Liver (tissue), 9 donors: Measurements from ENCODE around the gene NFIX. TPM values are rescaled to one million over a fixed set of nuclear protein-coding genes. Genes with fewer than 3 reads are reported as not detected.

Experiments
- DNase-seq: peaks from one replicate; pipeline ENCODE4 v3.0.0-alpha.2; 2017; ENCODE audit warnings: low spot score
- H3K27ac ChIP-seq, 2 donors: one replicate each; pipeline ENCODE4 v1.7.0; 2013; ENCODE audit warnings: inconsistent platforms in 2 of 2, low read length in 2 of 2, control low read depth in 1 of 2, low read depth in 1 of 2, mild to moderate bottlenecking in 1 of 2
- H3K27me3 ChIP-seq, 4 donors: one replicate each; pipeline versions ENCODE4 v1.6.1 to v1.7.0; 2013; ENCODE audit warnings: low read length in 3 of 4, inconsistent platforms in 1 of 4, mild to moderate bottlenecking in 1 of 4, moderate library complexity in 1 of 4; ENCODE audit not compliant: control insufficient read depth in 4 of 4, insufficient read depth in 4 of 4
- H3K36me3 ChIP-seq, 4 donors: one replicate each; pipeline versions ENCODE4 v1.6.1 to v1.7.0; 2013; ENCODE audit warnings: low read length in 3 of 4, mild to moderate bottlenecking in 3 of 4, low read depth in 1 of 4, moderate library complexity in 1 of 4; ENCODE audit not compliant: control insufficient read depth in 4 of 4, insufficient read depth in 3 of 4
- H3K4me1 ChIP-seq, 4 donors: one replicate each; pipeline versions ENCODE4 v1.6.1 to v1.7.0; 2013; ENCODE audit warnings: low read length in 3 of 4, mild to moderate bottlenecking in 3 of 4, moderate library complexity in 1 of 4; ENCODE audit not compliant: control insufficient read depth in 4 of 4, insufficient read depth in 4 of 4
- H3K4me3 ChIP-seq, 3 donors: one replicate each; pipeline versions ENCODE4 v1.6.1 to v1.7.0; 2013; ENCODE audit warnings: low read length in 3 of 3, control low read depth in 1 of 3, low read depth in 1 of 3, mild to moderate bottlenecking in 1 of 3
- H3K9ac ChIP-seq, 2 donors: one replicate each; pipeline ENCODE4 v1.7.0; 2013; ENCODE audit warnings: low read length in 2 of 2, mild to moderate bottlenecking in 2 of 2, moderate library complexity in 2 of 2, control low read depth in 1 of 2, low read depth in 1 of 2
- H3K9me3 ChIP-seq, 4 donors: one replicate each; pipeline versions ENCODE4 v1.6.1 to v1.7.0; 2013; ENCODE audit warnings: low read length in 3 of 4; ENCODE audit not compliant: control insufficient read depth in 4 of 4
- ATF3 ChIP-seq: IDR thresholded peaks from 2 replicates; pipeline ENCODE4 v1.6.1; 2016; ENCODE audit warnings: antibody characterized with exemption
- CTCF ChIP-seq: fragments of 150-350 bp; IDR thresholded peaks from 2 replicates; pipeline ENCODE4 v1.5.1; 2017; ENCODE audit warnings: improper control_type of control experiment, low read depth, low read length; ENCODE audit not compliant: missing input control
- EGR1 ChIP-seq, 2 donors: IDR thresholded peaks; 2 replicates each; pipeline ENCODE4 v1.6.1; 2016 to 2018; ENCODE audit warnings: antibody characterized with exemption in 2 of 2, low read depth in 2 of 2
- FOXA1 ChIP-seq: IDR thresholded peaks from 2 replicates; pipeline ENCODE4 v1.6.1; 2016; ENCODE audit warnings: antibody characterized with exemption
- FOXA2 ChIP-seq: IDR thresholded peaks from 2 replicates; pipeline ENCODE4 v1.6.1; 2016; ENCODE audit warnings: antibody characterized with exemption
- GABPA ChIP-seq, 2 donors: IDR thresholded peaks in 1 of 2; conservative IDR thresholded peaks in 1 of 2; 2 replicates each; pipeline ENCODE4 v1.6.1; 2016; ENCODE audit warnings: antibody characterized with exemption in 2 of 2, mild to moderate bottlenecking in 1 of 2, moderate library complexity in 1 of 2
- HNF4A ChIP-seq, 2 donors: conservative IDR thresholded peaks; 2 replicates each; pipeline ENCODE4 v1.6.1; 2016; ENCODE audit warnings: antibody characterized with exemption in 2 of 2, mild to moderate bottlenecking in 2 of 2
- HNF4G ChIP-seq: IDR thresholded peaks from 2 replicates; pipeline ENCODE4 v1.6.1; 2016; ENCODE audit warnings: antibody characterized with exemption
- JUND ChIP-seq, 2 donors: IDR thresholded peaks; 2 replicates each; pipeline ENCODE4 v1.6.1; 2016; ENCODE audit warnings: antibody characterized with exemption in 2 of 2
- MAX ChIP-seq: IDR thresholded peaks from 2 replicates; pipeline ENCODE4 v1.6.1; 2016; ENCODE audit warnings: antibody characterized with exemption
- NR2F2 ChIP-seq: IDR thresholded peaks from 2 replicates; pipeline ENCODE4 v1.6.1; 2016; ENCODE audit warnings: antibody characterized with exemption
- RAD21 ChIP-seq, 2 donors: IDR thresholded peaks; 2 replicates each; pipeline ENCODE4 v1.6.1; 2016; ENCODE audit warnings: antibody characterized with exemption in 2 of 2, mild to moderate bottlenecking in 2 of 2
- REST ChIP-seq: IDR thresholded peaks from 2 replicates; pipeline ENCODE4 v1.6.1; 2016; ENCODE audit warnings: antibody characterized with exemption, mild to moderate bottlenecking
- RXRA ChIP-seq, 2 donors: IDR thresholded peaks; 2 replicates each; pipeline ENCODE4 v1.6.1; 2017 to 2018; ENCODE audit warnings: antibody characterized with exemption in 2 of 2, mild to moderate bottlenecking in 1 of 2
- SP1 ChIP-seq: IDR thresholded peaks from 2 replicates; pipeline ENCODE4 v1.6.1; 2018; ENCODE audit warnings: antibody characterized with exemption, mild to moderate bottlenecking
- TAF1 ChIP-seq: conservative IDR thresholded peaks from 2 replicates; pipeline ENCODE4 v1.6.1; 2016; ENCODE audit warnings: antibody characterized with exemption, mild to moderate bottlenecking
- YY1 ChIP-seq: IDR thresholded peaks from 2 replicates; pipeline ENCODE4 v1.6.1; 2016; ENCODE audit warnings: antibody characterized with exemption, mild to moderate bottlenecking
- WGBS: extraction: QIAGEN DNeasy Blood & Tissue Kit; methylation state at CpG from one replicate; pipeline ENCODE4 v1.1.7; 2013; 5-methylcytosine and 5-hydroxymethylcytosine counted together
- polyA plus RNA-seq, 2 donors: library from polyadenylated mRNA; stranded (reverse) in 1 of 2; unstranded in 1 of 2; fragments of 200-250 nt in 1 of 2; fragments of >200 nt in 1 of 2; fragmentation: Nextera tagmentation in 1 of 2; extraction: Ambion mirVana in 1 of 2; gene quantifications; one replicate each; pipeline versions ENCODE4 v1.2.1 to v1.2.3, GENCODE V29; 2013 to 2015
- total RNA-seq, 2 donors: library from RNA; depleted of rRNA; stranded (reverse); fragments of >200 nt; gene quantifications; one replicate each; pipeline ENCODE4 v1.2.3, GENCODE V29; 2014
- donor health status: healthy.
- donor health status: healthy.
- donor health status: healthy.
- donor health status: healthy.
- donor health status: healthy.

NFIX gene
- total and polyA plus RNA-seq, 4 donors, result 3.3 to 18.4 (median 12.6) TPM

GRCh38 chr19:13110099-13110610 lies 114.9 kb downstream of the NFIX start:
- 88% methylated on average over 15 of the region's 15 CpGs for WGBS
- no peak overlapping the region for H3K9ac ChIP-seq
- H3K4me3 ChIP-seq, result no peak overlapping the region
- DNase-seq, result no peak
- TF ChIP-seq HNF4G (no peak), NR2F2 (no peak)
- no peaks in the 10 kb centered on the region for H3K9me3 ChIP-seq
- peaks cover 1 to 18% (median 3%) of the 10 kb centered on the region in 4 donors for H3K36me3 ChIP-seq
- peaks cover 0 to under 1% (median under 1%) of the 10 kb centered on the region in 4 donors for H3K4me1 ChIP-seq
- no peak overlapping the region for H3K27ac ChIP-seq
- no peaks in the 10 kb centered on the region for H3K27me3 ChIP-seq

GRCh38 chr19:13112555-13112954 lies 117.3 kb downstream of the NFIX start:
- Histone ChIP-seq H3K9me3 (no peaks in the 10 kb centered on the region), H3K4me3 (no peak overlapping the region), H3K9ac (no peak overlapping the region), H3K36me3 (peaks cover 0 to 15% (median 3%) of the 10 kb centered on the region in 4 donors), H3K27me3 (no peaks in the 10 kb centered on the region), H3K27ac (no peak overlapping the region), H3K4me1 (peaks cover 2 to 21% (median 17%) of the 10 kb centered on the region in 4 donors)
- WGBS, result 96% methylated on average over 10 of the region's 10 CpGs
- TF ChIP-seq NR2F2 (no peak), FOXA2 (no peak), GABPA (IDR thresholded peaks at IDR 0.05 in 1 of 2, conservative IDR thresholded peaks at IDR 0.05 in 1 of 2) (no peak), REST (no peak), YY1 (no peak), MAX (no peak), SP1 (no peak), RAD21 (IDR thresholded peaks at IDR 0.05) (no peak), FOXA1 (no peak), HNF4A (conservative IDR thresholded peaks at IDR 0.05) (no peak), ATF3 (no peak), HNF4G (no peak), TAF1 (no peak)
- no peak for DNase-seq

GRCh38 chr19:13115936-13116281 lies 120.6 kb downstream of the NFIX start:
- DNase-seq, result no peak
- H3K9ac ChIP-seq, result peak overlapping the region; percentile 58 to 77
- TF ChIP-seq GABPA (IDR thresholded peaks at IDR 0.05 in 1 of 2, conservative IDR thresholded peaks at IDR 0.05 in 1 of 2) (no peak), TAF1 (no peak), HNF4A (conservative IDR thresholded peaks at IDR 0.05) (no peak), RAD21 (IDR thresholded peaks at IDR 0.05) (no peak), JUND (IDR thresholded peaks at IDR 0.05) (no peak), CTCF (no peak), EGR1 (IDR thresholded peaks at IDR 0.05; ENCODE audit: low read depth in 2 of 2) (no peak), RXRA (IDR thresholded peaks at IDR 0.05) (no peak)
- peak overlapping the region; percentile 73 to 100 (median 90) for H3K4me3 ChIP-seq
- H3K27ac ChIP-seq, result peak overlapping the region; percentile 78 to 82
- peaks cover 0 to 6% (median 1%) of the 10 kb centered on the region in 4 donors for H3K36me3 ChIP-seq
- 1% methylated on average over 18 of the region's 18 CpGs for WGBS
- peaks cover 12 to 40% (median 31%) of the 10 kb centered on the region in 4 donors for H3K4me1 ChIP-seq
- no peaks in the 10 kb centered on the region for H3K9me3 ChIP-seq
- H3K27me3 ChIP-seq, result no peaks in the 10 kb centered on the region
